NAMALWA (cell line): ENCODE results near the gene HLA-DRB5.
"Not testable (repeated sequence)": the region's sequence is repeated elsewhere in the genome, so short reads cannot be mapped to it uniquely, and the experiment has no call there.

ENCODE experiments used
- DNase-seq: peaks from one replicate; pipeline ENCODE4 v3.0.0-alpha.2; 2015; ENCODE audit warnings: low spot score

HLA-DRB5 gene

DNA sequence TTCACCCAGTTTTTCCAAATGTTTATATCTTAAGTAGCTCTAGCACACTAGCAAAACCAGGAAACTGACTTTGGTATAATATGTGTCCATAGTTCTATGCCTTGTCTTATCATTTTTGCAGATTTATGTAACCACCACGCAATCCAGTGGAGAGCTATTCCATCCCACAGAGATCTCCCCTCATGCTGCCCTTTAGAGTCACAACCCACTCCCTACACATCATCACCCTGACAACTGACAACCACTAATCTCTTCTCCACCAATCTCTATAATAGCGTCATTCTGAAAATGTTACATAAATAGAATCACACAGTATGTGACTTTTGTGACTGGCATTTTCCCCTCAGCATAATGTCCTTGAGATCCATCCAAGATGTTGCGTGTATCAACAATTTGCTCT, 29.1 kb downstream of the HLA-DRB5 start:
- DNase-seq, result no peak

DNA sequence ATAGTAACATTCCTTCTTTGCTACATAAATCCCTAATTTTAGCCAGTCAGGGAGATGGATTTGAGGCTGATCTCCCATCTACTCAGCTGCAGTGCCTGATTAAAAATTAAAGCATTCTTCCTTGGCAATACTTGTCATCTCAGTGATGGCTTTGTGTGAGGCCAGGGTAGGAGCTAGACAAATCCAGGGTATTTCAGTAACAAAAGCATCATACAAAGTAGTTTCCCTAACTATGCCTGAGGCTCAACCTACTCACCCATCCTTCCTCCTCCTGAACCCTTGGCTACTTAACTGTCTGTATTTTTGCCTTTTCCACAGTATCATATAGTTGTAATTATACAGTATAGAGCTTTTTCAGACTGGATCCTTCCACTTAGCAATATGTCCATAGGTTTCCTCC, 37.7 kb downstream of the HLA-DRB5 start:
- DNase-seq, result no peak

DNA sequence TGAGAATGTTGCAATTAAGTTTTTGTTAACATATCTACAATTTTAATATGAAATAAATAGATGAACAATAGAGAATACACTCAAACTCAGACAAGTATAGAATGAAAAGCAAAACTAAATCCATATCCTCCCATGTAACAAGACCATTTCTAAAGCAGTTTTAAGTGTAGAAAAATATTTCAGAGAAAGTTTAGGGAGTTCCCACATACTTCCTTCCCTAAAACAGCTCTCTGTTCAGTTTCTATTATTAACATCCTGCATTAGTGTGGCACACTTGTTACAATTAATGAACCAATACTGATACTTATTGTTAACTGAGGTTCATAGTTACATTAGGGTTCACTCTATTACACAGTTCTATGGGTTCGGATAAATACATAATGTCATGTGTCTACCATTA, 38.4 kb downstream of the HLA-DRB5 start:
- DNase-seq, result no peak

DNA sequence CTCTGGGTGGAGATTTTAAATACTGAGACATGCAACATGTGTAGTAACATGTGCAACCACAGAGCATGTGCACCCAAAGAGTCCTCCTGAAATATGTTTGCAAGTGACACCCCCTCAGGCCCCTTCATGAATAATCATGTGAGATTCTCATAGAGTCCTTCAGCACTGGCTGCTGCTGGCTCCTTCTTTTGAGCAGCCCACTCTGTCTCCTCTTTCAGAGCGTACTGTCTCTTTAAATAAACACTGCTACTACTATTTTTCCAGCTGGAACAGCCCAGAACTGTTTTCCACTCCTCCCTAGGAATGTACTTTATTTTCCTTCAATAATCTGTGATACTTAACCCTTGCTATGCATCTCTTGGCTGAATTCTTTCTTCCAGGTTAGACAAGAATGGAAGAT, 42.0 kb downstream of the HLA-DRB5 start:
- DNase-seq, result no peak

DNA sequence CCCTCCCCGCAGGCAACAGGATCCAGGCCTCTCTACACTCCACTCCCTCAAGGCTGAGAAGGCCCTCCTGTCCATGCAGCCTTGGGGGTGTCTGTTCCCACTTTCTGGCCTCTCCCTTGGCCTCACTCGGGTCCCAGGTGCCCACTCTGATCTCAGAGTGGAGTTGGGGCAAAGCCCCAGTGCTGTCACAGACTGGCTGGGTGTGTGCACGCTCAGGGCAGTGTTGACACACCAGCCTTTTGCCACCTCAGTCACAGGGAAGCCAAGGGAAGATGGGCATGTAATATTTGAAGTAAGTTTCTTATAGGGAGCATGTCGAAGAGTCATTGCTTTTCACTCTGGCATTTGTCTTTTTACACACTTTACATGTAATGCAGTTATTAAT, 45.5 kb downstream of the HLA-DRB5 start:
- no peak for DNase-seq

DNA sequence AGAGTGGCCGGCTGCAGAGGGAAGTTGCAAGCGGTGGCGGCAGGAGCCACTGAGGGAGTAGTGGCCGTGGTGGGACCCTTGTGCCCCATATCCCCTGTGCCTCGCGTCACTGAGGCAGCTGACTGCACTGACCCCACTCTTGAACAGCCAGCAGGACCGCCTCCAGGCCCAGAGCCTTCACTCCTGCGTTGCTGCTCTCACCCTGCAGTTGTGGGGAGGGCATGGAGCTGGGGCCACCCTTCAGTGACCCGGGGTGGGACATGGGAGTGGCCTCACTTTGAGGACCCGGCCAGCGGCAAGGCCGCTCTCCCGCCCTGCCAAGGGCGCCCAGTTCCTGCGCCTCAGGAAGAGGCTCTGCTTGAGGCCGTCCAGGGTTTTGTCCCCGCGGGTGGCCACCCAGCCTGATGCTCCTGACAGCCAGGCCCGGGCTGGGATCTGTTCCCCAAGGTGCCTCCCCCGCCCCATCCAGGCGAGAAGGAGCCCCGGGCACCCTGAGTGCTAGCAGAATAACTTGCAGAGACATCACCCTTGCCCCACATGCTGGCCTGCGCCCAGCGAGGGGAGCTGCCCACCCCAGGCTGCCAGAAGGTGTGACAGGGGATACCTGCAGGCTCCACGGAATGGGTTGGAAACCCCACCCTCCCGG, 46.0 kb downstream of the HLA-DRB5 start:
- DNase-seq, result no peak

DNA sequence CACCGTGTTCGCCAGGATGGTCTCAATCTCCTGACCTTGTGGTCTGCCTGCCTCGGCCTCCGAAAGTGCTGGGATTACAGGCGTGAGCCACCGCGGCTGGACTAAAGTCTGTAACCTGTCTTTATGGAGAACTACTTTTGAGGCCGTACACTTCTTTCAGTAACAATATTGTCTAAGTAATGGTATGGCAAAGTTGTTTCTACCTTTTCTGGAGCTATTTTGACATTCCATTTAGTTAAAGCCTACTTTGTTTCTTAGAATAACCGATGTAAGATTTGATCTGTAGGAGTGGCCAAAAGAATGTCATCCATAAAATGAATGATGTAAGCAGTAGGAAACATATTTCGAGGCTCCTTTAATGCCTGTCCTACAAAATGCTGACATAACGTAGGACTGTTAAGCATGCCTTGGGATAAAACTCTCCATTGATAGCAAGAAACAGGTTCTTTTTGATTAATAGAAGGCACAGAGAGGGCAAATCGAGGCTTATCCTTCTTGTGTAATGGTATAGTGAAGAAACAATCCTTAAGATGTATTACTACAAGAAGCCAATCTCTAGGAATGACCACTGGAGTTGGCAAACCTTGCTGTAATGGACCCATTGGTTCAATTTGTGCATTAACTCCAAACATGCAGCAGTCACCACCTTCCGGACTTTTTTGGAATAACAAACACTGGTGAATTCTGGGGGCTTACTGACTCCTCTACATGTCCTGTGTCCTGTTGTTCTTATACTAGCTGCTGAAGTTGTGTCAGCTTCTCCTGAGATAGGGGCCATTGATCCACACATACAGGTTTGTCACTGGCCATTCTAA, 54.5 kb downstream of the HLA-DRB5 start:
- no peak for DNase-seq

DNA sequence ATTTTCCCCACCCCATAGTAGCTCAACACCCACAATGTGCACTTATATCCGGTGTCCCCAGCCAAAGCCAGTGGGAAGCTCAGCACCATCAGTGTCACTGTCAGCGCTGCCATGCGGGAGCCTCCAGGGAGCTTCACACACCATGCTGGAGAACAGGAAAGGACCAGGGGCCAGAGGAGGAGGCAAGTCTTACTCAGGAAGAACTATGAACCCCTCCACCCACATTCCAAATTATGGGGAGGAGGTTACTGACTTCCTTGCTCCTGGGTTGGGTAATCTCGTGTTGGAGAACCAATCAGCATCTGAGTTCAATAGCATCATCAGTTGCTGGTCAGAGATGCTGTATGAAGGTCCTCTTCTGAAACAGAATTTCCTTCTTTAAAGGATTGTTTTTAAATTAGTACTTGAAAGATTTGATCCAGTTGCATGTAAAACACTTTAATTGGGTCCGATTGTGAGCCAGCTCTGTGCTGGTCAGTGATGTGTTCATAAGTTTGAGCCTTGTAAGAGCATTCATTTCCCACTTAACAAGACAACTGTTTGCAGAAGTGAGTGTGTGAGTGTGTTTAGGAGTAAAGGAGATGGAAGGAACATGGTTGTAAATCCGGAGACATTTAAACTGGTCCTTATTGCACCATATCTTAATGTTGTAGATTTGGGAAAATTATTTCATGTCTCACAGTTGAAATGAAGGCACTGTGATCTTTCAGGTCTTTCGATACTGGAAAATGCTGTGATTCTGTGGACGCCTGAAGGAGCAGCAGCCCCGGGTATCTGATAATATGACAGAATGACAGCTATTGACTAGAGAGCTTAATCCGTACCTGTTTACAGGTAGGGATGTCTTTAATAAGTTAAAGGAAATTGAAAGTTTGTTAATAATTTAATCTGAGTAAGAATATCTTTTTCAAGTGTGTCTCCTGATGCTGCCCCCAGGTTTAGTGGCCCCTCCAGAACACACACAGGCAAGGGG, 56.4 kb downstream of the HLA-DRB5 start:
- peak; percentile 61 for DNase-seq

DNA sequence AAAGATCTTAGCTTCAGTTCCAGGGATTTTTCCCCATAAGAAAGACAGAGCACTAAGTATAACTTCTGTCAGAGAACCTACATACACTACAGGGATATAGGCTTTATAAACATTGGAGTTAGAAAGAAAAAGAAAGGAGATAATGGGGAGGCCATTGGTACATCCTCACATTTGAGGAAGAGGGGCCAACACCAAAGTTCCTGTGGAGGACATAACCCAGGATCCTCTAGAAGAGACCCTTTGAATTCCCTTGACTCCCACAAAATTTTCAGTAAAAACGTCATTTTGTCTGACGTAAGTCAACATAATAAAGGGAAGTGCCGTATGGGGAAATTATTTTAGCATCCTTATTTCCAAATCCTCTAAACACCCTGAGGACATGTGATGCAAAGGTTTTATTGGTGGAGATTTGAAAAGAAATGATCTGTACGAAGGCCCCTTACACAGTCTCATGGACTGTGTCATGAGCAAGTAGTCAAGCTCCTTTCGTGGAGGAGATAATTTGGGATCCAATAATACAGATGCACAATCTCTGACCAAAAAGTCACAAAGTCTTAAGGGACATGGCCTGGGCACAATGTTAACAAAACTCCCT, 57.2 kb downstream of the HLA-DRB5 start:
- no peak for DNase-seq

DNA sequence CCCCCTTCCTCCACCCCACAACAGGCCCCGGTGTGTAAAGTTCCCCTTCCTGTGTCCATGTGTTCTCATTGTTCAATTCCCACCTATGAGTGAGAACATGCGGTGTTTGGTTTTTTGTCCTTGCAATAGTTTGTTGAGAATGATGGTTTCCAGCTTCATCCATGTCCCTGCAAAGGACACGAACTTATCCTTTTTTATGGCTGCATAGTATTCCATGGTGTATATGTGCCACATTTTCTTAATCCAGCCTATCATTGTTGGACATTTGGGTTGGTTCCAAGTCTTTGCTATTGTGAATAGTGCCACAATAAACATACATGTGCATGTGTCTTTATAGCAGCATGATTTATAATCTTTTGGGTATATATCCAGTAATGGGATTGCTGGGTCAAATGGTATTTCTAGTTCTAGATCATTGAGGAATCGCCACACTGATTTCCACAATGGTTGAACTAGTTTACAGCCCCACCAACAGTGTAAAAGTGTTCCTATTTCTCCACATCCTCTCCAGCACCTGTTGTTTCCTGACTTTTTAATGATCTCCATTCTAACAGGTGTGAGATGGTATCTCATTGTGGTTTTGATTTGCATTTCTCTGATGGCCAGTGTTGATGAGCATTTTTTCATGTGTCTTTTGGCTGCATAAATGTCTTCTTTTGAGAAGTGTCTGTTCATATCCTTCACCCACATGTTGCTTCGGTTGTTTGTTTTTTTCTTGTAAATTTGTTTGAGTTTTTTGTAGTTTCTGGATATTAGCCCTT, 62.2 kb downstream of the HLA-DRB5 start:
- DNase-seq, result not testable (repeated sequence)
